HG03108 (cell line): ENCODE results near the gene SPTSSA.
"Not testable (repeated sequence)": the region's sequence is repeated elsewhere in the genome, so short reads cannot be mapped to it uniquely, and the experiment has no call there.

Experiments
- ATAC-seq: cut with Tn5 transposase; IDR thresholded peaks from one replicate; pipeline ENCODE4 v1.9.1; 2021; ENCODE audit warnings: moderate library complexity; ENCODE audit not compliant: unreplicated experiment

The SPTSSA gene

DNA sequence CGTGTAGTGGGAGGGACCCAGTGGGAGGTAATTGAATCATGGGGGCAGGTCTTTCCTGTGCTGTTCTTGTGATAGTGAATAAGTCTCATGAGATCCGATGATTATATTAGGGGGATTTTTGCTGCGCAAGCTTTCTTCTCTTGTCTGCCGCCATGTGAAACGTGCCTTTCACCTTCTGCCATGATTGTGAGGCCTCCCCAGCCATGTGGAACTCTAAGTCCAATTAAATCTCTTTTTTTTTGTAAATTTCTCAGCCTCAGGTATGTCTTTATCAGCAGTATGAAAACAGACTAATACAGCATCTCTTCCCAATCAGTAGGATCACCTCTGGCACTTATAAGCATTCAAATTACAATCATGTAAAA lies 34.0 kb downstream of the SPTSSA start:
- not testable (repeated sequence) for ATAC-seq

DNA sequence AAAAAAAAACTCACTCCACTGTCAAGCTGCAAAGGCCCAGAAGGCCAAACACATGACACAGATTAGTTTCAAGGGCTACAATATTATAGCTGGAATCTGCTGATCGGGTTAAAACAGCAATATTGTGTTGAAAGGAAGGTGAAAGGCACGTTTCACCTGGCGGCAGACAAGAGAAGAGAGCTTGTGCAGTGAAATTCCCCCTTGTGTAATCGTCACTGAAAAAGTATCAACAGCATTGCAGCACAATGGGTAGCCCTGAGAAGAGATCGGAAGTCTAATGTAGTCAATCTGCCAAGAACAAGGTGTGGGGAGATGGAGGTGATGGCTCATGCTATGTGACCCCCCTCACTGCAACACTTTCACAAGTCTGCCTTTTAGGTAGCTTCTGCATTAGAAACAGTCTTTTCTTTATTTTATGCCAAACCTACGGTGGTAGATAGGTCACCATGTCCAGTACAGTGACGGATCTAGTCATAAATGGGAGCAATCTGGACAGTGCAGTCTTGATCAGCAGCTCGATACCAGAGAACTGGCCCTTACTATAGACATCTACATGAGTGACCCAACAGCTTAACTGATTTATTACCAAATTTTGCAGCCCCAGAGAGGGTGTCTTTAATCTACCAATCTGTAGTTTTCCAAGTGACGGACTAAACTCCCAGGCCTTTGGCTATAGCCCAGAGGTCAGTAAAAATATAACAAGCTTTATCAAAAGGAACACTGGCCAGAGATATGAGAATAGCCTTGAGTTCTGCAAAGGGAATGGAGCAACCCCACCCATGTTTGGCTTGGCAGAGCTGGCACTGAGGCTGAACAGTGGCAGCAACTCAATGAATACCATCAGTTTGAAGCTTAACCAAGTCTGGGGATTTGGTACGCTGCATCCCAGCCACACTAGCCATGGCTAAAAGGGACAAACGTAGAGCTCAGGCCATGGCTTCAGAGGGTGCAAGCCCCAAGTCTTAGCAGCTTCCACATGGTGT lies 35.4 kb downstream of the SPTSSA start:
- ATAC-seq = no peak

DNA sequence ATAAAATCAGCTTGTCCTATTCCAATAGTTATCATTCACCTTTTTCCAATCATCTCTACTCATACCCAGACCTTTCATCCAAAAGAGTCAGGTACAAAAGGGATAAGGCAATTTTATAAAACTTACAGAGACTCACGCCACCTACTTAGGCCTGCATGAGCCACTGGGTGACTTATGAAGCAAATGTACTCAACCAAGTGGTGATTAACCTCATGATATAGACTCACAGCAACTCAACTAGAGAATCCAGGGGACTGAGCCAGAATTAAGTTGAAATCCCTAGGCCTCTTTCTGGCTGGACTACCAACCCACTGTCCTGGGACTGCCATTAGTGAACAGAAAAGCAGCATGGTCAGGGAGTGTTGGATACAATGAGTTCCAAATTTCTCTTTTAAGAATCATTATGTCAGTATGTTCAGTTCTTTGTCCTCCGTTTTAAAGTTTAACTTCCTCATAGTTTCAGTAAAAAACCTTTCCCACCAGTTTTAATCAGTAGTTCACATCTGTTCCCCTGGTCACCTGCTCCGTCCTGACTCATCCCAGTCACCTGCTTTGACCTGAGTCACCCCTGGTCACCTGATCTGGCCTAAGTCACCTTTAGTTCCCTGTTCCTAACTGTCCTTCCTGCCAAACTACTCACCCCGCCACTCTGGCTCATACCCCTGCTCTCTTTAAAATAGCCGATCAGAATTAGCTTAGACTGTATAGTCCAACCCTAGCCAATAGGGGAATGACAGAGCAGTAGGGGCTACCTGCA lies 36.8 kb downstream of the SPTSSA start:
- ATAC-seq = no peak

DNA sequence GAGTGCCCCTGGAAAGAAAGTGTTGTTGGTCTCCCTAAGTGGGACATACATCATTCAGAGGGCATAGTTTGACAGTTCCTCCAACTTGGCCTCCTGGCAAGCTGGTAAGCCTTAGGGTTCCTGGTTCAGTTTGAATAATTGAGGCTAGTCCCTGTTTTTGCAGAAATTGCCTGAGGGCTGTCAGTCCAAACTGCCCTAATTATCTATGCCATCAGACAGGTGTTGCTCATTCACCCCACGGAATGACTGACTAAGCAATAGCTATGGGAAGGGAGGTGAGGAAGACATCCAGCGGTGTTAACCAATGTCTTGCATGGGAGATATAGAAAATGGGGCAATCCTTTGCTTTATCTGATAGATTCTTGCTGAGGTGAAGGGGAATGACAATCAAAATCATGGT lies 37.6 kb downstream of the SPTSSA start:
- ATAC-seq = no peak

DNA sequence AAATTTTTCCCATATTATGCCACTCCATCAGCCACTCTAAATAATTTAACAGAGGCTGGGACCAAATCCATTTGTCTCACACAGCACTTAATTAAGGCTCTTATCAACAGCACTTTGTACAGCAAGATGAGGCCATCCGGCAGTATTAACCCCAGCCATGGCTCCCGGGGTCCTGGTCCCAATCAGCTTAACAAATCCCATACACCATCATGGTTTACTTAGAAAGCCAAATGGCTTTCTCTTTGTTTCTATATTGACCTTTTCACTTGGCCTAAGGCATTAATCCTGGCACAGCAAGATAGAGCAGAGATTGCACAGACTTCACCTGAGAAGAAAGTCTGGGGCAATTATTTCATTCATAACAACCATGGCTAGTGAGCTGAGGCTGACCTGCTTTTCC lies 38.6 kb downstream of the SPTSSA start:
- no peak for ATAC-seq

DNA sequence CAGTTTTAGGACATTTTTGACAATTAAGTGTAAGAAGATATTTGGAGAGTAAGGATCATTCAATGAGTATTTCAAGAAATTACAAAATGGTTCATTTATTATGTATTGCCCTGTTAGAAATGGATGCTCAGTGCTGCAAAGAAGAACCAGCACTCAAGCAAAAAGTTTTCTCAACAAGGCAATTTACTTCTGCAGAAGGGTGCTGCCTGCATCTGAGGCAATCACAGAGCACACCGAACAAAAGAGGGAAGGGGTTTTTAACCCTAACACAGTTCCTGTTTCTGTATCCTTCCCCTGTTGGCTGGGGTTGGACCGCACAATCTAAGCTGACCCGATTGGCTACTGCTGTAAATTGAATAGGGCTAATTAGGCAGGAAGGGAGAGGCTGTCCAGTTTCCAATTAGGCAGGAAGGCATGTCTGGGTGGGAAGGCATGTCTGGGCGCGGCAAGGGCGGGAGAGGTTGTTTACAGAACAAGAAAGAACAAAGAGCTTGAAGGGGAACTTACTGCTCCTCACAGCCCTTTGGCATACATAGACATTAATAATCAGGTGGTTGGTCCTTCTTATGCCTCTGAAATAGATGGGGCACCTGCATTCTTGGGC lies 41.4 kb downstream of the SPTSSA start:
- no peak for ATAC-seq

DNA sequence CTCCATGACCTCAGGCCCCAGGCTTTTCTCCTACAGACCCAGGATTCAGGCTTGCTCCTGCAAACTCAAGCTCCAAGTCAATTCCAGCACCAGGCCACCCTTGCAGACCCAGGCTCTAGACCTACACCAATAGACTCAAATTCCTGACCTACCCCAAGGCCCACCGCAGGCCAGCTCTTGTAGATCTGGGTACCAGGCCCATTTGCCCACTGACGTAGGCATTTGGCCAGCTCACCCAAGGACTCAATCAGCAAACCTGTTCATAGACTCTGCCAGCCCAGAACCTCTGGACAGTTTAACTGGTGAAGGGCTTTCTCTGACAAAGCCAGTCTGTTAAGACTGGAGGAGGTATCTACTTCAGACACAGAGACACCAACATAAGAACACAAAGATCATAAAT lies 52.3 kb downstream of the SPTSSA start:
- ATAC-seq = no peak

DNA sequence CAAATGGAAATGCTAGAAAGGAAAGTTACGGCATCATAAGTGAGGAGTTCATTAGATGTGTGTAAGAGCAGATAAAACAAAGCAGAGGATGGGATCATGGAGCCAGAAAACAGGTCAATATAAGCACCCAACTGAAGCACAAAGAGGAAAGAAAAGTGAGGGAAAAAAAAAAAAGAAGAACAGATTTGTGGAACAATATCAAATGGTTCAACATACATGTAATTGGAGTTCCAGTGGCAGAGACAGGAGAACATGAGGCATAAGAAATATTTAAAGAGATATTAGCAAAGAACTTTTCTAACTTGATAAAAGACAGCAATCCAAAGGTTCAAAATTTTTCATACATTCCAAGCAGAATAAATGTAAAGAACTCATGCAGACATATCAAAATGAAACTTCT lies 54.1 kb downstream of the SPTSSA start:
- ATAC-seq = no peak

DNA sequence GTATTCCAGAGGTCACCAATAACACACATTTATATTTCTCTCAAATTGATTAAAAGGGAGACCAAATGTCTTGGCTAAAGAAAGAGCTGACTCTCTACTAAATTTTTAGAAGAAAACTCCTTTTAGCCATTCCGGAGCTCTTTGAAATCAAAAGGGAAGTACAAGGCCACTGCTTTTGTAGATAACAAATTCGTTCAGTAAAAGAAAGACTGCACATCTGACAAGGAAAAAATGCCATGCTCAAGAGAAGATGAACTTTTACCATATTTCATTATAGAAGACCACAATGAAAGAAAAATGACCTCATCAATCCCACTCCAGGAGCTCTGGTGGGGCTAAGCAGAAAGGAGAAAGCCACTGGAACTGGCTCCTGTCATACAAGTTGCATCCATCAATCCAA lies 57.6 kb downstream of the SPTSSA start:
- ATAC-seq = no peak

DNA sequence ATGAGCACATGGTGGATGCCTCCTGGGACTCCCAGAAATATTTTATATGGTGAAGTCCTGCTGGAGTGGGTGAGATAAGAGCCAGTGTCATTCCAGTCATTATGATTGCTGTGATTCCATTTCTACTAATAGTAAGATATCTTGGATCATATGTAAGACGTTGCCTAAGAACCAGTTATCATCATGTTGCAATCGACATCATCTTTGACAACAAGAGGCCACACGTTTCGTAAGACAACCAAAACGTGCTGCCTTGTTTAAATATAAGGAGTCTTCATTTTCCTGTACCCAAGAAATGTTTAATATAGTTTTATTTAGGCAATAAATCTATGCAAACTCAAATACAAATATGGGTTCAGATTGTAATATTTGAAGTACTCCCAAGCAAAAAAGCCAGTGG lies 58.4 kb downstream of the SPTSSA start:
- ATAC-seq = no peak

DNA sequence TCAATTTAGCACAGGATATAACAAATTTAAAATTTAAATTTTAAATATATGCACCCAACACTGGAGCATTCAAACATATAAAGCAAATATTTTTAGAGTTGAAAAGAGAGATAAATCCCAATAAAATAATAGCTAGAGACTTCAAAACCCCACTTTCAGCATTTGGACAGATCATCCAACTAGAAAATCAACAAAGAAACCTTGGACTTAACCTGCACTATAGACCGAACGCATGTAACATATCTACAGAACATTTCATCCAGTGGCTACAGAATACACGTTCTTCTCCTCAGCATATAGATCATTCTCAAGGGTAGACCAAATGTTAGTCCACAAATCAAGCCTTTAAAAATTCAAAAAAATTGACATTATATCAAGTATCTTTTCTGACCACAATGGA lies 64.0 kb downstream of the SPTSSA start:
- ATAC-seq = no peak

DNA sequence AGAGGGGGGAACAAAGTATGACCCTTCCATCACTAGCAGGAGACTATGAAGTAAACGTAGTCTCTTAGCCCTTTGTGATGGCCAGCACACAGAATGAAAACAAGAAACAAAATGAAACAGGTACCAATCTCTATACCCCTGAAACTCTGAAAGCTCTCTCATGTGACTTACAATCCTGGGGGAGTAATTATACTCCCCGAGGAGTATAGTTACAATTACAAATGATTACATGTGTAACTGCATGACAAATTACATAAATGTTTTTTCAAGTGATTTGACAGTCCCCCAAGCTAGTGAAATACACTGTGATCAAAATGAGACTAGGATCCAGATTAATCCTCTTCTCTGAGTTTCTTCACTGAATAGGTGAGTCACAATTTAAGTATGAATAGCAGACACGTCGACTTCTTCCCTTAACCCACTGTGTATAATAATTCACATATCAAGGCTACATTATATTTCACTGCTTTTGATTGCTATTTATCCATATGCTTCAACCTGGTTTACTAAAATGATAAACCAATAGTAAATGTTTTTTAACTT lies 74.0 kb downstream of the SPTSSA start:
- ATAC-seq = no peak

DNA sequence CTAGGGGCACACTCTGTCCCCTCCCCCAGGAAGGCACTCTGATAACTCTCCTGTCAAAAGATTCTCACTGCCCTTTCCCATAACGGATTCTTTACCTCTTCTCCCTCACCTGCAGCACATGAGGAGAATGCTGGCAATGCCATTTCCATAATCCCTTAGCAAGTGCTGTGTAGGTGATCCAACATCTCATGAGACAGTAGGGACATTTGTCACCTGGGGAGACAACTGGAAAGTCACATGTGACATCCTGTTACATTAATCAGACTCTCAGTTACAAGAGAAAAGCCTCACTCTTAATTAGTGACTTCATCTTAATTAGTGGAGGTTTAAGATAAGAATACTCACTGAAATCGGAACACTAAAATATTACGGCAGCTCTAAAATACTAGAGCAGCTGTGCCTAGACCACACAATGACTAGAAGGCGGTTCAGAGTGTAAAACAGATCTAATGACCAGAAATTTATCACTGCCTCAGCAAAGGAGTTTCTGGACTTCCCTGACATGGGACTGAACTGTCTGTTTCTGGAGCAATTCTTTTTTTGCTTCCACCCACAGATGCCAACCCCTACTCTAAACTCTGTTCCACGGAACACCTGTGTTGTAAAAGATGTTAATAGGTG lies 75.1 kb downstream of the SPTSSA start:
- no peak for ATAC-seq

DNA sequence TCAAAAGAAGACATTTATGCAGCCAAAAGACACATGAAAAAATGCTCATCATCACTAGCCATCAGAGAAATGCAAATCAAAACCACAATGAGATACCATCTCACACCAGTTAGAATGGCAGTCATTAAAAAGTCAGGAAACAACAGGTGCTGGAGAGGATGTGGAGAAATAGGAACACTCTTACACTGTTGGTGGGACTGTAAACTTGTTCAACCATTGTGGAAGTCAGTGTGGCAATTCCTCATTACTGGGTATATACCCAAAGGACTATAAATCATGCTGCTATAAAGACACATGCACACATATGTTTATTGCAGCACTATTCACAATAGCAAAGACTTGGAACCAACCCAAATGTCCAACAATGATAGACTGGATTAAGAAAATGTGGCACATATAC lies 76.2 kb downstream of the SPTSSA start:
- ATAC-seq = not testable (repeated sequence)

DNA sequence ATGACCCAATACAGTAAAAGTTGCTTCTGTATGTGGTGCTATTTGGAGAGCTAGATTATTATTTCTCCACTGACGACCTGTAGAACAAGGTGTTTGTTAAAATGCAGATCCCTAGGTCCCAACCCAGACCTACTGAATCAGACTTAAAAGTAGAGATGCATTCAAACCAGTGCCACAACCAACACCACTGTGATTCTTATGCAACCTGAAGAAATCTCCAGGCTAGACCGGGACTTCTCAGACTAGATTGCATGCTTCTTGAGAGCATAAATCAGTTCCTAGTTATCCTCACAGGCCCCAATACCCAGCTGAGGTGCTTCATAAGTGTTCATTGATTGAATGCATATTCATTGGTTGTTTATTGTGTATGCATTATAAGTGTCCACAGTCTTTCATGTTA lies 78.2 kb downstream of the SPTSSA start:
- no peak for ATAC-seq
